BJ (cell line): Measurements from ENCODE around the gene RANBP3L. TPM values are rescaled to one million over a fixed set of nuclear protein-coding genes. Genes with fewer than 3 reads are reported as not detected.
A peak's percentile ranks its signal among the peaks of the same experiment; 100 is the strongest.

Experiments used
- CTCF ChIA-PET: fragments of 350-600 bp; formaldehyde crosslinking; extraction: SDS; loops from one replicate; lab custom pipeline; 2021; ENCODE audit warnings: antibody characterized with exemption, inconsistent platforms; lab: Yijun Ruan, JAX
- POLR2A ChIA-PET: fragments of 300-600 bp; sonication (Branson Sonifier 250); formaldehyde crosslinking; extraction: SDS; loops from one replicate; lab custom pipeline; 2021; ENCODE audit warnings: antibody characterized with exemption; lab: Charles Lee
- DNase-seq: peaks from one replicate; pipeline ENCODE4 v3.0.0-alpha.2; 2011; ENCODE audit warnings: low read depth
- H3K27me3 ChIP-seq: 2 replicates; pipeline ENCODE4 v1.6.0; 2011; ENCODE audit warnings: low read length; ENCODE audit not compliant: control insufficient read depth, insufficient read depth
- H3K36me3 ChIP-seq: 2 replicates; pipeline ENCODE4 v1.5.1; 2011; ENCODE audit warnings: low read length; ENCODE audit not compliant: control insufficient read depth, insufficient read depth
- H3K4me3 ChIP-seq: 2 replicates; pipeline ENCODE4 v1.5.1; 2011; ENCODE audit warnings: low read depth, mild to moderate bottlenecking, control low read depth, low read length
- polyA plus RNA-seq: library from polyadenylated mRNA; depleted of rRNA; stranded (reverse); fragments of >200 nt; gene quantifications from 2 replicates; pipeline ENCODE4 v1.2.3, GENCODE V29; 2011
- TF ChIP-seq, protein P1 (sequence below): IDR thresholded peaks from 2 replicates; pipeline ENCODE4 v1.5.1; 2011; ENCODE audit warnings: low read depth, mild to moderate bottlenecking, control low read depth, inconsistent platforms, low read length, moderate library complexity; ENCODE audit not compliant: insufficient read depth

Gene RANBP3L
- polyA plus RNA-seq, 1 experiment = not detected

DNA sequence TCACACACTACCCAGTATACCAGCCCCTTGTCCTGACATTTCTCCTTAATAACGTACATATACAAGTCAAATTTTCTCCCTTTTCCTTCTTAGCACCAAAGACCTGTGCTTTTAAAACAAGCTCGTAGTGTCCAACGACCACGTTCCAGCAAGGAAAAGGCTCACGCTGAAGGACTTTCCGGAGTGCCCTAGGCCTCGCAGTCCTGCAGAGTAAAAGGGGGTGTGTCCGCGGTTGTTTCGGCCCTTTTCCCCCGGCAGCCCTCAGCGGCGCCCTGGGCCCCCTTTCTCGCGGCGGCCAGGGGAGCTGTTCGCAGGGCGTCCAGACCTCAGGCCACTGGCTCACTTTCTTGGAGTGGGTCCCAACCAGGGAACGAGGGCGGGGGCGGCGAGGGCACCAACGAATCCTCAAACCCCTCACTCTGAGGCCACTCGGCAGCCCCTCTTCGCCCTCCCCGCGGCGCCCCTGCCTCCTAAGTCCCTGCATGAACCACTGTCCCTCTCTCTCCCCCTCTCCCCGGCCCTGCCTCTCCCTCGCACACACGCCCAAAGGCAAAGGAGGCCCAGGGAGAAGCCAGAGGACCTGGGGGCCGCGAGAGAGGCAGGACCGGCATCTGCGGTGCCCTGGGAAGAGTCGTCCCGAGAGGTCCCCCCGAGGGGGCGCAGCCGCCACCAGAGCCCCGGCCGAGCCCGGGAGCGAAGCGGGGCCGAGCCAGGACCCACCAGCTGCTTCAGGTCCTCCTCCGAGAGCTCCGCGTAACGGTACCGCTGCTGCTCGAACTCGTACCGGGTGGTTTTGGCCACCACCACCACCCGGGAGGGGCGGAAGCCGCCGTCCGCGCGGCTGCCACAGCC lies 60.7 kb downstream of the RANBP3L start:
- Histone ChIP-seq H3K4me3 (peak overlapping the region; percentile 69), H3K36me3 (no peaks in the 10 kb centered on the region), H3K27me3 (no peaks in the 10 kb centered on the region)
- DNase-seq = no peak
- TF ChIP-seq, protein P1, sequence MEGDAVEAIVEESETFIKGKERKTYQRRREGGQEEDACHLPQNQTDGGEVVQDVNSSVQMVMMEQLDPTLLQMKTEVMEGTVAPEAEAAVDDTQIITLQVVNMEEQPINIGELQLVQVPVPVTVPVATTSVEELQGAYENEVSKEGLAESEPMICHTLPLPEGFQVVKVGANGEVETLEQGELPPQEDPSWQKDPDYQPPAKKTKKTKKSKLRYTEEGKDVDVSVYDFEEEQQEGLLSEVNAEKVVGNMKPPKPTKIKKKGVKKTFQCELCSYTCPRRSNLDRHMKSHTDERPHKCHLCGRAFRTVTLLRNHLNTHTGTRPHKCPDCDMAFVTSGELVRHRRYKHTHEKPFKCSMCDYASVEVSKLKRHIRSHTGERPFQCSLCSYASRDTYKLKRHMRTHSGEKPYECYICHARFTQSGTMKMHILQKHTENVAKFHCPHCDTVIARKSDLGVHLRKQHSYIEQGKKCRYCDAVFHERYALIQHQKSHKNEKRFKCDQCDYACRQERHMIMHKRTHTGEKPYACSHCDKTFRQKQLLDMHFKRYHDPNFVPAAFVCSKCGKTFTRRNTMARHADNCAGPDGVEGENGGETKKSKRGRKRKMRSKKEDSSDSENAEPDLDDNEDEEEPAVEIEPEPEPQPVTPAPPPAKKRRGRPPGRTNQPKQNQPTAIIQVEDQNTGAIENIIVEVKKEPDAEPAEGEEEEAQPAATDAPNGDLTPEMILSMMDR = no peak
- POLR2A ChIA-PET = interaction anchor here (0.6 to 0.8 kb wide), 2 partner anchors 11 to 111 kb away, joined by 3 to 4 read pairs; no protein-coding TSS in a partner anchor
- CTCF ChIA-PET = interaction anchor here (0.6 to 1.9 kb wide), 20 partner anchors 8 to 635 kb away, joined by 3 to 12 read pairs (median 3); no protein-coding TSS in a partner anchor

DNA sequence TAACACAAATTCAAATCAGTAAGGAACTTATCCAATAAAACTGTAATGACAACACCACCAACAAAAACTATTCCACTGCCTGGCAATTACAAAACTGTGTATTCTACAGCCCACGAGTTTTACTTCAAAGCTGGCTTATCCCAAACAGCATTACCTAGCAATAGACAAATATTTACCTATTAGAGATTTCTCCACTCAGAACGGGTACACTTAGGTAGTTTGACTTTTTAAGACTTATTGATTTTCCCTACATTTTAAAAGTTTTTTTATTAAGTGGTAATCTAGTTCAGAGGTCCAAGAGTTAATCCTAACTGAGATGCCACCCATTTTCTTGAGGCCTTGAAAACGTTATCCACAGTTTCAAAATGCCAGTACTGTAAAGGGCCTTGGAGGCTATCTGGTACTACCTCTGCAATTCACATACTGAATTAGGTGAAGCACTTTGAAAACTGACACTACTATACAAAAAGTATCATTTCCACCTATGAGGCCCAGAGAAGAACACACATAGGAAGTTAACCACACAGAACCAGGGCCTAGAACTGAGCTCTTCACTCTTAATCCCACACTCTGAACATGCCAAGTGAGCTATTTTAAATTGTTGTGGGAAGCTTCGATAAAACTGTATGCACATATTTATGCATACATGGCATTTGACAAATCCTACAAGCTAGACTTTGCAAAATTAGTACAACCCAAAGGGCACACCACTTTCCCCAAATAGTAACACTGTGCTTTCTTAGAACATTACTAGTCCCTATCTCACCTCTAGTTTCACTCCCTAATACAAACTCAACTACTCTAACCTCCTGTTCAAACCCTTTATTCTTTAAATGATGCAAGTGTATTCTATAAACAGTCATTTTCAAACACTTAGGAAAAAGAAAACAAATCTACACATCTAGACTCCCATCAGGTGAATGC lies 62.1 kb downstream of the RANBP3L start:
- no peak for DNase-seq
- CTCF ChIA-PET = interaction anchor here (0.6 to 1.6 kb wide), 3 partner anchors 13 to 636 kb away, joined by 3 to 5 read pairs (median 3); no protein-coding TSS in a partner anchor

DNA sequence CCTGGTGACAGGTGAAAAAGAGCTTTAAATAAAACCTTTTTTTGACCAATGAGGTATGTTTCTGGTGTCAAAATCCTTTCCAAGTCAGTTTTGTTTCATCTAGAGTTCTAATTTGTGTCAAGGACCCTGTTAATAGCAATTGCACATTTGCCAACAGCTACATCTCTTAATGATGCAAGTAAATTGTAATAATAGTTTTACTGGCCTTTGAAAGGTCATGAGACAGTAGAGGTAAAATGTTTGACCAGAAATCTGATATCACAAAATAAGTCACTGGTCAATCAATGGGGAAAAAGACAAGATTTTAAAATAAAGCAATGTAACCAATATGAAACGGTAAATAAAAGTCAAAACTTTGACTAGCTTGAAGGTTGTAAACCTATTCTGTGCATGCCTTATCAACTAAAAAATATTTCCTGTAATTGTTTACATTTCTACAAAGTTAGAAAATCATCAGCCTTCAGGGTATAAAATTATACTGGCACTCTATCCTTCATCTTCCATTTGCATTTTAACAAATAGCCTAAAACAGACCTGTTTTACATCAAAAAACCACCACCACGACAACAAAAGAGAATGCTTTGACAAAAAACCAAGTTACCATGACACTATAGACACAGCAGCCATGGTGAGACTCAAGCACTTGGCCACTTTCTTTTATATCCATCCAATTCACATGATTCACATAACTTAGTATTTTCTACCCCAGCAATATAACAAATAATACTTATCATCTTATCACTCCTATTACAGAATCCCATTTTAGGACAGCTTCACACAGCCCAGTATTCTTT lies 63.0 kb downstream of the RANBP3L start:
- POLR2A ChIA-PET = no interaction called here
- TF ChIP-seq, protein P1 = no peak
- DNase-seq = no peak
- H3K27me3 ChIP-seq = no peaks in the 10 kb centered on the region
- no peaks in the 10 kb centered on the region for H3K36me3 ChIP-seq
- H3K4me3 ChIP-seq = no peak overlapping the region
- CTCF ChIA-PET = interaction anchor here (1.6 kb wide), 1 partner anchor 12 kb away, joined by 5 read pairs; no protein-coding TSS in a partner anchor

More for the DNA sequence above, 62.1 kb downstream of the RANBP3L start:
- TF ChIP-seq, protein P1 = no peak
- no peak overlapping the region for H3K4me3 ChIP-seq
- no peaks in the 10 kb centered on the region for H3K27me3 ChIP-seq
- H3K36me3 ChIP-seq = no peaks in the 10 kb centered on the region
- POLR2A ChIA-PET = no interaction called here

DNA sequence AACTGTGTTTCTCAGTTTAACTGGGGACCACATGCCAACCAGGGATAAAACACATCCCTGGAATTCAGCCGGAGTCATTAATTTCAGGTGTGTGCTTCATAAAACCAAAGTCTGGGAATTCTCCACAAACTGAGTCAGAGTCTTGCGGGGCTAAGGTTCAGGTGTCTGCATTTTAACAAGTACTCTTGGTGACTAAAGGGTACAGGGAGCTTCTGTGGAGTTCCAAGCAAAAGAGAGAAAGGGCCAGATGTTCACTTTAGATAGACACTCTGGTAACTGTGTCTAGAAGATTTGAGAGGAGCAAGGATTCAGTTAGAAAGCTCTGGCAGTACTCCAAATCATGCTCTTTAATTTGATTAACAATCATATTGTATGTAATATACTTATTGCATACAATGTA lies 64.0 kb downstream of the RANBP3L start:
- DNase-seq = no peak
- TF ChIP-seq, protein P1 = no peak
- CTCF ChIA-PET = interaction anchor here (1.6 kb wide), 1 partner anchor 11 kb away, joined by 5 read pairs; no protein-coding TSS in a partner anchor
- Histone ChIP-seq H3K36me3 (no peaks in the 10 kb centered on the region), H3K4me3 (no peak overlapping the region), H3K27me3 (no peaks in the 10 kb centered on the region)
- POLR2A ChIA-PET = no interaction called here
